ENCODE results near the gene LGALS4. TPM values are rescaled to one million over a fixed set of nuclear protein-coding genes. Genes with fewer than 3 reads are reported as not detected.

The LGALS4 gene
- polyA plus RNA-seq, 1 of the 3 experiments (the other 2 are of a cell fraction): 0.21 TPM

- TF ChIP-seq IRF3 (IDR thresholded peaks at IDR 0.05; ENCODE audit: low read depth, low read length) (peak; percentile 83), CTCF (IDR thresholded peaks at IDR 0.05) (peak; percentile 29)
These were observed 37.8 kb upstream of the LGALS4 start (continued) for GRCh38 chr19:38850436-38850975.

DNA sequence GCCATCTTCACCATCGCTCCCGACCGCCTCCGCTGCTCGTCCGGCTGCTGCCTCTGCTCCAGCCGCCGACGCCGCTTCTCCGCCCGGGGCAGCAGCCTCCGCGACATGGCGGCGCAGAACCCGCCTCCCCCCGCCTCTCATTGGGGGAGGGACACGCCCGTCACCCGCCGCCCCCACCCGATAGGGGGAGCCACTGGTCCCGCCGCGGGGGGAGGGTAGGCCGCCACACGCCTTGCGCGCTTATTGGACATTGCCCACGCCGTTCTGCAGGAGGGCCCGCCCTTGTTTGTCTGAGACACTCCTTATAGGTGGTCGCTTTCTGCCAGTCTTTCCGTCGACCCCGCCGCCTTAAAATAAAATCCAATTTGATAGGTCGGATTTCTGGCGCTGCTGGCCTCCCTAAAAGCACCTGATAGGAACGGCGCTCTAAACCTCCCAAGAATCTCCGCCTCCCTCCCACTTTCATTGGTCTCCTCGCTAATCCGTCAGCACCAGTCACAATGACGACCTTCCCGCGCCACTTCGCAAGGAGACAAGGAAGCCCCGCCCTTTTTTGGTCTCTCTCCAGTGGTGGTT lies 37.2 kb upstream of the LGALS4 start, which contains the start of gene HNRNPL:
Gene HNRNPL, minus strand, starts transcription at position 127 of the 576 bp plus-strand sequence. Its CDS starts 20 bp downstream, at position 107.
- H3K9ac ChIP-seq: peak within 1 kb of the TSS; percentile 100
- POLR2A ChIA-PET: interaction anchor here (0.9 to 2.2 kb wide), 3 partner anchors 12 to 80 kb away, joined by 3 to 9 read pairs (median 3); partner anchors contain the start of genes MRPS12 and SARS2
- TF ChIP-seq PBX3 (IDR thresholded peaks at IDR 0.05) (peak; percentile 96), ZBTB33 (IDR thresholded peaks at IDR 0.05; ENCODE audit: borderline replicate concordance, low read depth) (no peak), SIN3A (IDR thresholded peaks at IDR 0.05; ENCODE audit: borderline replicate concordance, low read depth, low read length) (0 out of 2 replicates have a peak, but pooled peaks have one; percentile 14), REST (IDR thresholded peaks at IDR 0.05; ENCODE audit: low read depth, low read length) (0 out of 2 replicates have a peak, but pooled peaks have one; percentile 56), NFIC (IDR thresholded peaks at IDR 0.05; ENCODE audit: borderline replicate concordance) (no peak), RCOR1 (IDR thresholded peaks at IDR 0.05; ENCODE audit: low read length) (no peak), USF2 (IDR thresholded peaks at IDR 0.05; ENCODE audit: borderline replicate concordance, low read depth, low read length) (no peak), GATA2 (CRISPR knock-in tag; IDR thresholded peaks at IDR 0.05) (no peak), MEF2A (IDR thresholded peaks at IDR 0.05; ENCODE audit: borderline replicate concordance, low read depth) (no peak), MAX (IDR thresholded peaks at IDR 0.05; ENCODE audit: low read depth) (no peak), YY1 (IDR thresholded peaks at IDR 0.05; ENCODE audit: low read depth) (peak; percentile 85), TCF12 (IDR thresholded peaks at IDR 0.05) (no peak), FOXJ3 (CRISPR knock-in tag; IDR thresholded peaks at IDR 0.05) (no peak), GABPA (IDR thresholded peaks at IDR 0.05; ENCODE audit: low read depth) (peak; percentile 49), EZH2phosphoT487 (IDR thresholded peaks at IDR 0.05; ENCODE audit: borderline replicate concordance, low read depth) (no peak), RFX5 (IDR thresholded peaks at IDR 0.05; ENCODE audit: low read length) (no peak; the same call in 1 of the 2 replicates)

More for the DNA sequence above, 37.2 kb upstream of the LGALS4 start, which contains the start of gene HNRNPL:
- Histone ChIP-seq H3K27me3 (ENCODE audit: insufficient read depth) (no peaks in the 10 kb centered on the region), H3K9me3 (no peaks in the 10 kb centered on the region), H3K4me2 (peak within 1 kb of the TSS; percentile 97), H2AFZ (ENCODE audit: low read depth) (no peak within 1 kb of the TSS), H3F3A (replicated peaks; ENCODE audit: insufficient read depth) (peaks cover 20% of the 10 kb centered on the region), H3K4me1 (ENCODE audit: control insufficient read depth in 1 of 2, insufficient read depth in 2 of 2, low read depth in 1 of 2, low read length in 1 of 2) (peaks cover 18 to 30% of the 10 kb centered on the region in 2 experiments; a peak in 1 of 4 replicates), H3K36me3 (replicated peaks in 1 of 2; ENCODE audit: control insufficient read depth in 1 of 2, insufficient read depth in 2 of 2, low read length in 1 of 2) (peaks cover 25 to 33% of the 10 kb centered on the region in 2 experiments), H3K9me2 (no peaks in the 10 kb centered on the region), H3K27ac (ENCODE audit: low read depth in 2 of 2, low read length in 1 of 2) (peak within 1 kb of the TSS; percentile 97 to 99), H3K4me3 (ENCODE audit: low read depth in 2 of 2, low read length in 1 of 2) (peak within 1 kb of the TSS; percentile 67 to 87), H4K20me1 (ENCODE audit: insufficient read depth) (peaks cover 42% of the 10 kb centered on the region), H3K79me2 (ENCODE audit: insufficient read depth) (peaks cover 49% of the 10 kb centered on the region)
- DNase-seq: peak; percentile 96
- under 1% methylated on average over 35 of the region's 50 CpGs for WGBS (ENCODE audit: low lambda C conversion rate)
- CTCF ChIA-PET: interaction anchor here (0.8 to 2.6 kb wide), 2 partner anchors 10 to 80 kb away, joined by 3 to 6 read pairs; partner anchors contain the start of genes MRPS12 and SARS2
